Mesenchymal stem cell (in vitro differentiated cells and primary cell): ENCODE results near the gene TTC16.

Experiments
- DNase-seq: peaks from one replicate; pipeline ENCODE4 v3.0.0-alpha.2; 2013
- H2AFZ ChIP-seq: one replicate; pipeline ENCODE4 v1.6.1; 2013; ENCODE audit warnings: low read depth, mild to moderate bottlenecking, control low read depth, inconsistent platforms, low read length, moderate library complexity
- H2AK5ac ChIP-seq: 2 replicates; pipeline ENCODE4 v1.6.1; 2013; ENCODE audit warnings: low read length, moderate library complexity, mild to moderate bottlenecking, inconsistent platforms; ENCODE audit not compliant: severe bottlenecking
- H2BK120ac ChIP-seq: one replicate; pipeline ENCODE4 v1.6.1; 2013; ENCODE audit warnings: low read depth, mild to moderate bottlenecking, inconsistent platforms, low read length, moderate library complexity
- H2BK12ac ChIP-seq, 2 experiments: one replicate each; pipeline ENCODE4 v1.6.1; 2013; ENCODE audit warnings: inconsistent platforms in 2 of 2, low read length in 2 of 2, mild to moderate bottlenecking in 2 of 2, moderate library complexity in 2 of 2, control low read depth in 1 of 2
- H2BK15ac ChIP-seq: one replicate; pipeline ENCODE4 v1.6.1; 2013; ENCODE audit warnings: mild to moderate bottlenecking, low read depth, inconsistent platforms; ENCODE audit not compliant: poor library complexity, severe bottlenecking
- H2BK5ac ChIP-seq: 2 replicates; pipeline ENCODE4 v1.6.1; 2013; ENCODE audit warnings: low read depth, mild to moderate bottlenecking, low read length, control low read depth, inconsistent platforms; ENCODE audit not compliant: poor library complexity, severe bottlenecking
- H3K14ac ChIP-seq, 2 experiments: one replicate each; pipeline ENCODE4 v1.6.1; 2013; ENCODE audit warnings: inconsistent platforms in 2 of 2, low read length in 2 of 2, control low read depth in 1 of 2, mild to moderate bottlenecking in 1 of 2, moderate library complexity in 1 of 2
- H3K18ac ChIP-seq, 2 experiments: one replicate each; pipeline ENCODE4 v1.6.1; 2013; ENCODE audit warnings: inconsistent platforms in 2 of 2, low read length in 2 of 2, control low read depth in 1 of 2, low read depth in 1 of 2, mild to moderate bottlenecking in 1 of 2
- H3K23ac ChIP-seq, 2 experiments: one replicate each; pipeline ENCODE4 v1.6.1; 2013; ENCODE audit warnings: inconsistent platforms in 2 of 2, low read length in 2 of 2, mild to moderate bottlenecking in 2 of 2, moderate library complexity in 2 of 2, control low read depth in 1 of 2
- H3K27ac ChIP-seq: 2 replicates; pipeline ENCODE4 v1.5.1; 2013; ENCODE audit warnings: mild to moderate bottlenecking, moderate library complexity, low read length, control low read depth, inconsistent platforms; ENCODE audit not compliant: poor library complexity, severe bottlenecking
- H3K27me3 ChIP-seq, 2 experiments: 2 replicates each; pipeline versions ENCODE4 v1.6.1 to v1.7.0; 2013; ENCODE audit warnings: low read length in 2 of 2, mild to moderate bottlenecking in 2 of 2, moderate library complexity in 2 of 2, control low read depth in 1 of 2, inconsistent platforms in 1 of 2; ENCODE audit not compliant: control insufficient read depth in 1 of 2, insufficient read depth in 1 of 2
- H3K36me3 ChIP-seq, 2 experiments: 2 replicates each; pipeline versions ENCODE4 v1.6.1 to v1.7.0; 2013; ENCODE audit warnings: low read length in 2 of 2, control low read depth in 1 of 2, inconsistent platforms in 1 of 2, low read depth in 1 of 2, mild to moderate bottlenecking in 1 of 2; ENCODE audit not compliant: insufficient read depth in 2 of 2, control insufficient read depth in 1 of 2
- H3K4ac ChIP-seq, 2 experiments: one replicate each; pipeline ENCODE4 v1.6.1; 2013; ENCODE audit warnings: inconsistent platforms in 2 of 2, low read length in 2 of 2, mild to moderate bottlenecking in 2 of 2, moderate library complexity in 2 of 2, control low read depth in 1 of 2, low read depth in 1 of 2
- H3K4me1 ChIP-seq: 2 replicates; pipeline ENCODE4 v1.6.1; 2013; ENCODE audit warnings: low read depth, low read length, control low read depth; ENCODE audit not compliant: control insufficient read depth, insufficient read depth
- H3K4me2 ChIP-seq: 2 replicates; pipeline ENCODE4 v1.6.1; 2013; ENCODE audit warnings: low read length, mild to moderate bottlenecking, inconsistent platforms; ENCODE audit not compliant: poor library complexity, severe bottlenecking
- H3K4me3 ChIP-seq, 2 experiments: 2 replicates each; pipeline versions ENCODE4 v1.5.1 to v1.7.0; 2013; ENCODE audit warnings: low read length in 2 of 2, mild to moderate bottlenecking in 2 of 2, control low read depth in 1 of 2, low read depth in 1 of 2; ENCODE audit not compliant: insufficient read depth in 1 of 2
- H3K79me1 ChIP-seq: replicated peaks from 2 replicates; pipeline ENCODE4 v1.6.1; 2013; ENCODE audit warnings: mild to moderate bottlenecking, control low read depth, low read length, inconsistent platforms; ENCODE audit not compliant: poor library complexity, severe bottlenecking
- H3K9ac ChIP-seq: 2 replicates; pipeline ENCODE4 v1.7.0; 2013; ENCODE audit warnings: mild to moderate bottlenecking, low read length, moderate library complexity
- H3K9me3 ChIP-seq: 2 replicates; pipeline ENCODE4 v1.7.0; 2013; ENCODE audit warnings: mild to moderate bottlenecking, low read length; ENCODE audit not compliant: control insufficient read depth
- H4K8ac ChIP-seq: one replicate; pipeline ENCODE4 v1.6.1; 2013; ENCODE audit warnings: inconsistent platforms, mild to moderate bottlenecking, low read length, moderate library complexity
- H4K91ac ChIP-seq: one replicate; pipeline ENCODE4 v1.6.1; 2013; ENCODE audit warnings: mild to moderate bottlenecking, low read length, inconsistent platforms
- WGBS: methylation state at CpG from one replicate; pipeline ENCODE4 v1.1.7; 2013; ENCODE audit warnings: mixed read lengths; 5-methylcytosine and 5-hydroxymethylcytosine counted together

The TTC16 gene

GRCh38 chr9:127705577-127706379, 10.1 kb upstream of the TTC16 start:
- no peak overlapping the region for H3K9ac ChIP-seq
- H3K18ac ChIP-seq, result no peak overlapping the region
- no peak overlapping the region for H3K27ac ChIP-seq
- no peak overlapping the region for H2AK5ac ChIP-seq
- no peak overlapping the region for H2BK12ac ChIP-seq
- no peak overlapping the region for H4K91ac ChIP-seq
- H3K4me3 ChIP-seq, result no peak overlapping the region
- H2BK15ac ChIP-seq, result no peak overlapping the region
- H3K4me1 ChIP-seq, result peaks cover 27% of the 10 kb centered on the region
- no peak overlapping the region for H3K4me2 ChIP-seq
- H3K4ac ChIP-seq, result no peak overlapping the region
- no peak overlapping the region for H2BK5ac ChIP-seq
- H2BK120ac ChIP-seq, result no peak overlapping the region
- H3K27me3 ChIP-seq, result peaks cover 0 to 6% of the 10 kb centered on the region in 2 experiments
- no peaks in the 10 kb centered on the region for H3K9me3 ChIP-seq
- no peak overlapping the region for H2AFZ ChIP-seq
- no peaks in the 10 kb centered on the region for H3K79me1 ChIP-seq
- peak overlapping the region in 1 of 2 experiments; percentile 65 for H3K23ac ChIP-seq
- H4K8ac ChIP-seq, result no peak overlapping the region
- no peak overlapping the region for H3K14ac ChIP-seq
- WGBS, result 82% methylated on average over 12 of the region's 12 CpGs
- H3K36me3 ChIP-seq, result peaks cover 0 to 10% of the 10 kb centered on the region in 2 experiments
- no peak for DNase-seq

- no peak within 1 kb of the TSS for H3K27ac ChIP-seq
- no peak within 1 kb of the TSS for H3K4me2 ChIP-seq
- H3K27me3 ChIP-seq, result peaks cover 0 to 6% of the 10 kb centered on the region in 2 experiments
- no peak within 1 kb of the TSS for H3K4me3 ChIP-seq
- no peak within 1 kb of the TSS for H2AFZ ChIP-seq
- no peak within 1 kb of the TSS for H4K8ac ChIP-seq
- peaks cover 0 to 10% of the 10 kb centered on the region in 2 experiments for H3K36me3 ChIP-seq
- H2AK5ac ChIP-seq, result peak within 1 kb of the TSS; percentile 14
- H4K91ac ChIP-seq, result peak within 1 kb of the TSS; percentile 43
- 80% methylated on average over 11 of the region's 11 CpGs for WGBS
- no peak for DNase-seq
- no peaks in the 10 kb centered on the region for H3K79me1 ChIP-seq
- H2BK15ac ChIP-seq, result no peak within 1 kb of the TSS
- H3K4me1 ChIP-seq, result peaks cover 37% of the 10 kb centered on the region
- no peaks in the 10 kb centered on the region for H3K9me3 ChIP-seq
- H3K4ac ChIP-seq, result peak within 1 kb of the TSS in 1 of 2 experiments; percentile 46
- H2BK5ac ChIP-seq, result no peak within 1 kb of the TSS
- no peak within 1 kb of the TSS for H3K18ac ChIP-seq
- H3K14ac ChIP-seq, result no peak within 1 kb of the TSS
- no peak within 1 kb of the TSS for H2BK120ac ChIP-seq
- no peak within 1 kb of the TSS for H2BK12ac ChIP-seq
- H3K9ac ChIP-seq, result no peak within 1 kb of the TSS
- H3K23ac ChIP-seq, result no peak within 1 kb of the TSS
Measured at GRCh38 chr9:127706836-127707241, 9.0 kb upstream of the TTC16 start, which contains the start of gene CFAP157. CFAP157 (plus strand) TSS chr9:127706988; CDS start chr9:127707032, 44 bp downstream.

- no peak overlapping the region for H3K18ac ChIP-seq
- H3K4me3 ChIP-seq, result no peak overlapping the region
- H2BK15ac ChIP-seq, result no peak overlapping the region
- H3K14ac ChIP-seq, result no peak overlapping the region
- no peak overlapping the region for H2AK5ac ChIP-seq
- no peak overlapping the region for H2BK12ac ChIP-seq
- 66% methylated on average over 5 of the region's 5 CpGs for WGBS
- H3K23ac ChIP-seq, result no peak overlapping the region
- peaks cover 0 to 6% of the 10 kb centered on the region in 2 experiments for H3K27me3 ChIP-seq
- peaks cover 0 to 14% of the 10 kb centered on the region in 2 experiments for H3K36me3 ChIP-seq
- no peak overlapping the region for H4K91ac ChIP-seq
- peaks cover 2% of the 10 kb centered on the region for H3K79me1 ChIP-seq
- peaks cover 45% of the 10 kb centered on the region for H3K4me1 ChIP-seq
- no peak overlapping the region for H3K4ac ChIP-seq
- H4K8ac ChIP-seq, result no peak overlapping the region
- no peak overlapping the region for H2BK120ac ChIP-seq
- no peak overlapping the region for H3K9ac ChIP-seq
- no peak overlapping the region for H3K4me2 ChIP-seq
- no peaks in the 10 kb centered on the region for H3K9me3 ChIP-seq
- H3K27ac ChIP-seq, result no peak overlapping the region
- no peak for DNase-seq
- no peak overlapping the region for H2BK5ac ChIP-seq
- no peak overlapping the region for H2AFZ ChIP-seq
Measured at GRCh38 chr9:127707766-127708165, 8.1 kb upstream of the TTC16 start.

- peaks cover 11% of the 10 kb centered on the region for H3K79me1 ChIP-seq
- H3K27me3 ChIP-seq, result peaks cover 0 to 4% of the 10 kb centered on the region in 2 experiments
- 94% methylated on average over 8 of the region's 8 CpGs for WGBS
- DNase-seq, result no peak
- no peak overlapping the region for H3K4me2 ChIP-seq
- H2BK120ac ChIP-seq, result no peak overlapping the region
- H3K4ac ChIP-seq, result no peak overlapping the region
- H3K4me3 ChIP-seq, result no peak overlapping the region
- H3K36me3 ChIP-seq, result peaks cover 0 to 17% of the 10 kb centered on the region in 2 experiments
- no peak overlapping the region for H4K8ac ChIP-seq
- H2AFZ ChIP-seq, result no peak overlapping the region
- no peak overlapping the region for H3K27ac ChIP-seq
- H2AK5ac ChIP-seq, result no peak overlapping the region
- H4K91ac ChIP-seq, result no peak overlapping the region
- H3K4me1 ChIP-seq, result peaks cover 51% of the 10 kb centered on the region
- no peak overlapping the region for H2BK5ac ChIP-seq
- H3K9ac ChIP-seq, result no peak overlapping the region
- H2BK12ac ChIP-seq, result no peak overlapping the region
- H3K9me3 ChIP-seq, result no peaks in the 10 kb centered on the region
- peak overlapping the region in 1 of 2 experiments; percentile 19 for H3K14ac ChIP-seq
- no peak overlapping the region for H2BK15ac ChIP-seq
- no peak overlapping the region for H3K18ac ChIP-seq
- H3K23ac ChIP-seq, result no peak overlapping the region
Measured at GRCh38 chr9:127708952-127709587, 6.8 kb upstream of the TTC16 start.
